CD4-positive, CD25-positive, alpha-beta regulatory T cell (primary cell): ENCODE data around the gene COL3A1. TPM values are rescaled to one million over a fixed set of nuclear protein-coding genes. Genes with fewer than 3 reads are reported as not detected.
A peak's percentile ranks its signal among the peaks of the same experiment; 100 is the strongest.

Experiments
- ATAC-seq, 2 donors: fragments of 150-1000 bp; cut with Tn5 transposase; one replicate each; pipeline ENCODE4 v1.10.0; 2021; ENCODE audit warnings: low read depth in 2 of 2, moderate number of reproducible peaks in 2 of 2, moderate library complexity in 1 of 2
- DNase-seq, 3 donors: peaks; one replicate each; pipeline versions ENCODE4 v3.0.0 to v3.0.0-alpha.2; 2012 to 2022; ENCODE audit warnings: mixed read lengths in 1 of 3
- H3K27ac ChIP-seq: one replicate; pipeline ENCODE4 v1.7.0; 2013; ENCODE audit warnings: mild to moderate bottlenecking, low read length; ENCODE audit not compliant: insufficient read depth, poor library complexity, severe bottlenecking
- H3K27me3 ChIP-seq: one replicate; pipeline ENCODE4 v1.7.0; 2013; ENCODE audit warnings: low read length; ENCODE audit not compliant: control insufficient read depth, insufficient read depth
- H3K36me3 ChIP-seq: one replicate; pipeline ENCODE4 v1.7.0; 2013; ENCODE audit warnings: mild to moderate bottlenecking, low read length, moderate library complexity; ENCODE audit not compliant: control insufficient read depth, insufficient read depth
- H3K4me1 ChIP-seq: 2 replicates; pipeline ENCODE4 v1.7.0; 2013; ENCODE audit warnings: mild to moderate bottlenecking, low read length; ENCODE audit not compliant: insufficient read depth, control insufficient read depth, poor library complexity, severe bottlenecking
- H3K4me3 ChIP-seq: one replicate; pipeline ENCODE4 v1.7.0; 2013; ENCODE audit warnings: low read depth, mild to moderate bottlenecking, low read length, moderate library complexity
- H3K9me3 ChIP-seq, 2 experiments: 1 replicate in 1 of 2; 2 replicates in 1 of 2; pipeline ENCODE4 v1.7.0; 2013; ENCODE audit warnings: low read length in 2 of 2, mild to moderate bottlenecking in 1 of 2, moderate library complexity in 1 of 2; ENCODE audit not compliant: control insufficient read depth in 2 of 2
- H3K27ac Mint-ChIP-seq, 3 donors: one replicate each; pipeline ENCODE4 v1.8.0; 2020 to 2022; ENCODE audit warnings: mild to moderate bottlenecking in 3 of 3, mixed read lengths in 3 of 3, moderate library complexity in 2 of 3
- H3K27me3 Mint-ChIP-seq: one replicate; pipeline ENCODE4 v1.8.0; 2022; ENCODE audit warnings: mild to moderate bottlenecking, mixed read lengths
- H3K36me3 Mint-ChIP-seq: one replicate; pipeline ENCODE4 v1.8.0; 2020; ENCODE audit warnings: mixed read lengths
- H3K4me1 Mint-ChIP-seq, 4 donors: one replicate each; pipeline ENCODE4 v1.8.0; 2020 to 2022; ENCODE audit warnings: mixed read lengths in 4 of 4, mild to moderate bottlenecking in 1 of 4
- H3K4me3 Mint-ChIP-seq, 4 donors: one replicate each; pipeline ENCODE4 v1.8.0; 2020 to 2022; ENCODE audit warnings: mild to moderate bottlenecking in 4 of 4, mixed read lengths in 4 of 4, moderate library complexity in 3 of 4
- H3K9me3 Mint-ChIP-seq, 7 donors: one replicate each; pipeline ENCODE4 v1.8.0; 2020 to 2022; ENCODE audit warnings: mixed read lengths in 7 of 7, mild to moderate bottlenecking in 3 of 7, moderate library complexity in 2 of 7
- polyA plus RNA-seq, 4 donors: library from polyadenylated mRNA; unstranded; fragments of 300-500 nt; fragmentation: Illumina TruSeq; gene quantifications; one replicate each; pipeline ENCODE4 v1.2.3, GENCODE V29; 2021
- total RNA-seq: library from RNA; stranded (reverse); gene quantifications from one replicate; pipeline ENCODE4 v1.2.3, GENCODE V29; 2022

The COL3A1 gene
- total and polyA plus RNA-seq, 5 donors from 2014 or later, result not detected

DNA sequence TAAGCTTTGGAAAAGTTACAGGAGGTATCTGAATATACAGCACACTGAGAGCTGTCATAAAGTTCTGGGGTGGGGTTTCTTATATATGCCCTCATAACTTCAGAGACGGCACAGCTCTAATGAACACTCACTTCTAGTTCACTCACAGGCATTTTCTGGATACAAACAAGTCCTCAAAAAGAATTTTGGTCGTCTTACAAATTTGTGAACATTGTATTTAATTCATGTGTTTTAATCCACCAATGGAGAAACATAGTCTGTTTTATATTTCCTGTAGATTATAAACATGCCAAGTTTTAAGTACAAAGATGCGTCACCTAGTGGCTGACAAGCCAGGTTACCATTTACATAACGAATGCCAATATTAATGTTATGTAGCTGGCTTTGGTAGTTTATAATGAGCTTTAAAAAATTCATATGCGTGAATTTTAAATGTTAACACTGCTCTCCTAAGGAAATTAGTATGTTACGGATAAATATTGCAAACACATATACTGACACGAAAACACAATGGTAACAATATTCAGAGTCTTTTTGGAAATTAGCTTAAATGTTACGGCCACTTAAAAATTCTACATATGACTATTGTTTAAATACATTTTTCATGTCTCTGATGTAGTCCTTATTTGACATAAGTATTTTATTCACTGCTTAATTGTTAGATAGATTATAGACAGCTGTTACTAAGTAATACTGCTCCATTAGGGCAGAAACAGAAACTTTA lies 2.5 kb downstream of the COL3A1 start:
- no peaks in the 10 kb centered on the region for H3K36me3 ChIP-seq
- no peaks in the 10 kb centered on the region for H3K4me1 ChIP-seq
- ATAC-seq, result no peak
- no peaks in the 10 kb centered on the region for H3K27me3 ChIP-seq
- DNase-seq, result no peak
- no peaks in the 10 kb centered on the region for H3K9me3 ChIP-seq
- Mint-ChIP-seq H3K27ac (no peak overlapping the region), H3K4me3 (no peak overlapping the region), H3K4me1 (peaks cover 0 to 5% (median 0%) of the 10 kb centered on the region in 4 donors), H3K27me3 (no peaks in the 10 kb centered on the region), H3K36me3 (no peaks in the 10 kb centered on the region), H3K9me3 (no peaks in the 10 kb centered on the region)
- no peak overlapping the region for H3K27ac ChIP-seq
- H3K4me3 ChIP-seq, result no peak overlapping the region

- Mint-ChIP-seq H3K4me3 (no peak overlapping the region), H3K9me3 (no peaks in the 10 kb centered on the region), H3K27me3 (no peaks in the 10 kb centered on the region), H3K27ac (no peak overlapping the region), H3K4me1 (peaks cover 0 to 5% (median 0%) of the 10 kb centered on the region in 4 donors), H3K36me3 (no peaks in the 10 kb centered on the region)
- H3K27me3 ChIP-seq, result no peaks in the 10 kb centered on the region
- no peak for ATAC-seq
- no peak for DNase-seq
- no peaks in the 10 kb centered on the region for H3K9me3 ChIP-seq
- H3K27ac ChIP-seq, result no peak overlapping the region
- H3K4me1 ChIP-seq, result no peaks in the 10 kb centered on the region
- H3K36me3 ChIP-seq, result no peaks in the 10 kb centered on the region
- no peak overlapping the region for H3K4me3 ChIP-seq
These were observed 3.1 kb downstream of the COL3A1 start for GRCh38 chr2:188977317-188977716.

- Mint-ChIP-seq H3K27ac (no peak overlapping the region), H3K9me3 (no peaks in the 10 kb centered on the region), H3K27me3 (no peaks in the 10 kb centered on the region), H3K4me1 (peaks cover 0 to 5% (median 0%) of the 10 kb centered on the region in 4 donors), H3K36me3 (no peaks in the 10 kb centered on the region), H3K4me3 (no peak overlapping the region)
- Histone ChIP-seq H3K27me3 (no peaks in the 10 kb centered on the region), H3K36me3 (no peaks in the 10 kb centered on the region), H3K4me3 (no peak overlapping the region), H3K4me1 (no peaks in the 10 kb centered on the region), H3K27ac (no peak overlapping the region), H3K9me3 (no peaks in the 10 kb centered on the region)
- DNase-seq (peak in 1 of 3 donors; percentile 9), ATAC-seq (no peak)
These were observed 4.3 kb downstream of the COL3A1 start for GRCh38 chr2:188978291-188979081.

GRCh38 chr2:188979187-188980114 lies 5.3 kb downstream of the COL3A1 start:
- H3K4me1 ChIP-seq, result no peaks in the 10 kb centered on the region
- H3K27ac Mint-ChIP-seq, result no peak overlapping the region

DNA sequence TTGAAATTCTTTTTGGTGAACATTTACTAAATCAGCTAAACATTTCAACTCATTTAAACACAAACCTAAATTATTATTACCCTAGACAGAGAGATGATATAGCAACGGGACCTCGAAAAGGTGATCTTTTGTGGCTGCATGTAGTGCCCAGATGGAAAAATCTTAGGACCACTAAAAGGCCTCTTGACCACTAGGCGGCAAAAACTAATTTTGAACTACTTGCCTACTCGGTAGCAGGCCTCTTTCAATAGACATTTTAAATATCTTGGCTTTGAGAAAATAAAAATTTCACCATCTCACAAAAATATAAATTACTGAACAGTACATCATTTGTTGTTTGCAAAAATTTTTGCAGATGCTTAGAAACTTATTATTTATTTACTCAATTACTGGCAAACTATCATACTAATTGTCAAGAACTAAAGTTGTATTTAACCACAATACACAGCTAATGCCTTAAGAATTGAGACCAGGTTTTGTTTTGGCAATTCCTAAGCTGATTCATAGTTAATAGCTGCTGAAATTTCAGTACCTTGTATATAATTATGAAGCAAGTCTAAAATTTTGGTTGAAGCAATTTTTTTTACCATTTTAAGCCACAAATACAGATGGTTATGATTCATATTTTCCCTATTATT lies 9.4 kb downstream of the COL3A1 start:
- H3K4me3 ChIP-seq, result no peak overlapping the region
- Mint-ChIP-seq H3K4me1 (peaks cover 0 to 5% (median 0%) of the 10 kb centered on the region in 4 donors), H3K4me3 (no peak overlapping the region), H3K27ac (no peak overlapping the region), H3K27me3 (no peaks in the 10 kb centered on the region), H3K36me3 (no peaks in the 10 kb centered on the region), H3K9me3 (peaks cover 0 to 2% (median 0%) of the 10 kb centered on the region in 7 donors)
- H3K36me3 ChIP-seq, result no peaks in the 10 kb centered on the region
- H3K9me3 ChIP-seq, result no peaks in the 10 kb centered on the region
- H3K27ac ChIP-seq, result no peak overlapping the region
- no peak for ATAC-seq
- H3K4me1 ChIP-seq, result no peaks in the 10 kb centered on the region
- DNase-seq, result no peak
- H3K27me3 ChIP-seq, result no peaks in the 10 kb centered on the region

More at GRCh38 chr2:188979187-188980114, 5.3 kb downstream of the COL3A1 start:
- H3K4me3 ChIP-seq, result no peak overlapping the region
- no peak overlapping the region for H3K27ac ChIP-seq
- H3K9me3 Mint-ChIP-seq, result no peaks in the 10 kb centered on the region
- H3K36me3 ChIP-seq, result no peaks in the 10 kb centered on the region
- no peaks in the 10 kb centered on the region for H3K9me3 ChIP-seq
- no peak overlapping the region for H3K4me3 Mint-ChIP-seq
- no peaks in the 10 kb centered on the region for H3K27me3 Mint-ChIP-seq
- ATAC-seq, result no peak
- DNase-seq, result no peak
- H3K27me3 ChIP-seq, result no peaks in the 10 kb centered on the region
- H3K4me1 Mint-ChIP-seq, result peaks cover 0 to 5% (median 0%) of the 10 kb centered on the region in 4 donors
- H3K36me3 Mint-ChIP-seq, result no peaks in the 10 kb centered on the region

DNA sequence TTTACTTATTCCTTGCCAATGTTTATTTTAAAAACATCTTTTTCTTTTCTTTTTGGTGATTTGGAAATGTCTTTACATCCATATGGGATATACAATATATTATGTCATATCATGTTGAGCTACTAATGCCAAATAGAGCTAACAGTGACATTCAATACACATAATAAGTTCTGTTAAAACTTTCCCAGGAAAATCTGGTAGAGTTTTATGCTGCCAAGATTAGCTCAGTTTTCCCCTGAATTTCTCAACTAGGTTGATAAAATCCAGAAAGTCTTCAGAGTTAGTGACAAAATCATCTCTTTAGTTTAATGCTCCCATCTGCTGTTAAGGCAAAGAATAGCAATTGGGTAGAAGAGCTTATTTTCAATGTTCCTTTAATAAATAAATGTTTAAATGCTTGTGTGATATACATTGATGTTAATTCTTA lies 9.9 kb downstream of the COL3A1 start:
- no peak overlapping the region for H3K27ac Mint-ChIP-seq
- Histone ChIP-seq H3K27me3 (no peaks in the 10 kb centered on the region), H3K27ac (no peak overlapping the region), H3K36me3 (no peaks in the 10 kb centered on the region), H3K9me3 (no peaks in the 10 kb centered on the region), H3K4me1 (no peaks in the 10 kb centered on the region), H3K4me3 (no peak overlapping the region)
- no peaks in the 10 kb centered on the region for H3K27me3 Mint-ChIP-seq
- no peak for DNase-seq
- H3K4me3 Mint-ChIP-seq, result no peak overlapping the region
- no peak for ATAC-seq
- no peaks in the 10 kb centered on the region for H3K4me1 Mint-ChIP-seq
- H3K9me3 Mint-ChIP-seq, result peaks cover 0 to 2% (median 0%) of the 10 kb centered on the region in 7 donors
- no peaks in the 10 kb centered on the region for H3K36me3 Mint-ChIP-seq

DNA sequence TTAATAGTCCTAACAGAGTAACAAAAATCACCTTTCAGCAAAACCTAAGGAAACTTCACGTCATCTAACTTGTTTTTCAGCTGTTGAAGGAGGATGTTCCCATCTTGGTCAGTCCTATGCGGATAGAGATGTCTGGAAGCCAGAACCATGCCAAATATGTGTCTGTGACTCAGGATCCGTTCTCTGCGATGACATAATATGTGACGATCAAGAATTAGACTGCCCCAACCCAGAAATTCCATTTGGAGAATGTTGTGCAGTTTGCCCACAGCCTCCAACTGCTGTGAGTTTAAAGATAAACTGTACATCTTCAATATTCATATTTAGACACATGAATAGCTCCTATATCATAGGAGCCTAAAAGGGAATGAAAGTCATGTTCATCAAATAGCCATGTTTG lies 10.5 kb downstream of the COL3A1 start:
- ATAC-seq, result no peak
- peaks cover 0 to 2% (median 0%) of the 10 kb centered on the region in 7 donors for H3K9me3 Mint-ChIP-seq
- H3K27ac Mint-ChIP-seq, result no peak overlapping the region

More for the DNA sequence above, 10.5 kb downstream of the COL3A1 start:
- Histone ChIP-seq H3K9me3 (no peaks in the 10 kb centered on the region), H3K27ac (no peak overlapping the region), H3K4me3 (no peak overlapping the region), H3K4me1 (no peaks in the 10 kb centered on the region), H3K27me3 (no peaks in the 10 kb centered on the region), H3K36me3 (no peaks in the 10 kb centered on the region)
- DNase-seq, result no peak
- Mint-ChIP-seq H3K36me3 (no peaks in the 10 kb centered on the region), H3K4me1 (no peaks in the 10 kb centered on the region), H3K4me3 (no peak overlapping the region), H3K27me3 (no peaks in the 10 kb centered on the region)
